SH-SY5Y (cell line): ENCODE data around the gene LEFTY2.

ENCODE experiments used
- GATA2 ChIP-seq: IDR thresholded peaks from 2 replicates; pipeline ENCODE4 v1.6.1; 2011; ENCODE audit warnings: mild to moderate bottlenecking, low read depth, low read length
- GATA3 ChIP-seq: IDR thresholded peaks from 2 replicates; pipeline ENCODE4 v1.6.1; 2011; ENCODE audit warnings: low read depth, mild to moderate bottlenecking, low read length, moderate library complexity

GRCh38 chr1:225946082-225946620, 5.1 kb upstream of the LEFTY2 start:
- TF ChIP-seq GATA3 (no peak), GATA2 (no peak)
